ENCODE data around the gene TEX11. TPM values are rescaled to one million over a fixed set of nuclear protein-coding genes. Genes with fewer than 3 reads are reported as not detected.

TEX11 gene
- total and polyA plus RNA-seq, 2 experiments from 2014 or later, result 0.60 to 1.0 TPM

- TF ChIP-seq EZH2phosphoT487 (IDR thresholded peaks at IDR 0.05; ENCODE audit: unreplicated experiment) (no peak), JUNB (IDR thresholded peaks at IDR 0.05; ENCODE audit: unreplicated experiment) (no peak), ZNF462 (CRISPR knock-in tag; IDR thresholded peaks at IDR 0.05) (no peak), POLR2AphosphoS5 (IDR thresholded peaks at IDR 0.05; ENCODE audit: low read depth) (no peak), REST (IDR thresholded peaks at IDR 0.05; ENCODE audit: unreplicated experiment) (no peak), CREB1 (CRISPR knock-in tag; IDR thresholded peaks at IDR 0.05; ENCODE audit: low read depth) (no peak), ZNF114 (CRISPR knock-in tag; IDR thresholded peaks at IDR 0.05) (no peak), EZH2 (IDR thresholded peaks at IDR 0.05; ENCODE audit: low read depth, unreplicated experiment) (no peak), CTCF (conservative IDR thresholded peaks at IDR 0.05; ENCODE audit: low read depth in 2 of 2) (no peak), ZNF331 (CRISPR knock-in tag; IDR thresholded peaks at IDR 0.05; ENCODE audit: low read depth) (no peak), NANOG (IDR thresholded peaks at IDR 0.05; ENCODE audit: borderline replicate concordance) (no peak), ETS1 (IDR thresholded peaks at IDR 0.05) (no peak)
- Histone ChIP-seq H3K27ac (ENCODE audit: low read depth) (no peak overlapping the region), H3K36me3 (ENCODE audit: insufficient read depth) (no peaks in the 10 kb centered on the region; the same call in 1 of the 2 replicates), H2AFZ (no peak overlapping the region), H3K9me2 (ENCODE audit: insufficient read depth) (no peaks in the 10 kb centered on the region), H3K4me3 (no peak overlapping the region), H3K79me2 (replicated peaks; ENCODE audit: insufficient read depth) (no peaks in the 10 kb centered on the region; the same call in none of the 2 replicates), H3K4me1 (ENCODE audit: insufficient read depth) (no peaks in the 10 kb centered on the region), H3K27me3 (ENCODE audit: insufficient read depth) (no peaks in the 10 kb centered on the region), H3K4me2 (no peak overlapping the region), H3F3A (replicated peaks; ENCODE audit: low read depth) (no peaks in the 10 kb centered on the region), H4K20me1 (replicated peaks; ENCODE audit: insufficient read depth) (no peaks in the 10 kb centered on the region)
- Mint-ChIP-seq H3K27ac (no peak overlapping the region), H3K27me3 (ENCODE audit: insufficient read depth, low read depth, poor library complexity) (peaks cover 2% of the 10 kb centered on the region), H3K4me1 (no peaks in the 10 kb centered on the region), H3K4me3 (no peak overlapping the region), H3K9me3 (no peaks in the 10 kb centered on the region), H3K36me3 (ENCODE audit: low read depth) (peaks cover 82% of the 10 kb centered on the region)
- ATAC-seq (no peak), DNase-seq (ENCODE audit: low spot score) (no peak)
These were observed 414.1 kb downstream of the TEX11 start for GRCh38 chrX:70494441-70494840.
